DMS53 treated with DMSO at 0.1 percent for 48 hours (cell line): ENCODE results near the gene FAM171A1.
"Not testable (repeated sequence)": the region's sequence is repeated elsewhere in the genome, so short reads cannot be mapped to it uniquely, and the experiment has no call there.

Experiments
- DNase-seq: peaks from one replicate; lab custom pipeline; 2025; ENCODE audit not compliant: unreplicated experiment; lab: John Stamatoyannopoulos, UW

Gene FAM171A1

DNA sequence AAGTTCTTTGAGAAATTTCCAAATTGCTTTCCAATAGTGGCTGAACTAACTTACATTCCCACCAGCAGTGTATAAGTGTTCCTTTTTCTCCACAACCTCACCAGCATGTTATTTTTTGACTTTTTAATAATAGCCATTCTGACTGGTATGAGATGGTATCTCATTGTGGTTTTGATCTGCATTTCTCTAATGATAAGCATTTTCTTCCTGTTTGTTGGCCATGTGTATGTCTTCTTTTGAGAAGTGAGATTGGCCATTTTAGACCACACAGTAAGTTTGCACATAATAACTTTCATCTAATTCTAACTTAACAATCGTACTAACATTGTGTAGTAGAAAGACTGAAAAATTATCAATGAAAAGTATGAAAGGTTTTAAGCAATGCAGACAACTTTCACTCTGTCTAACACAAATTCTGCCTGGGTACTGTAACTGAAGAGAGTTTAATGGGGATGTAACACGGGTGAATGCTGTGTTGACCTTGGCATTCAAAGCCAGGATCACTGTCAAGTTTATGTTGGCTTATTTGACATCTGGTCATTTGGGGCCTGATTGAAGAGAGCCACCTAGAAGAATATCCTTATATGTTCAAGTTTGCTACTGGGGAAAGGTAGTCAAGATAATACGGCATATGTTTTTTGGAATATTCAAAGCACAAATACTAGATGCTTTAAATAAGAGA is 50.4 kb downstream of the FAM171A1 start:
- DNase-seq: no peak

DNA sequence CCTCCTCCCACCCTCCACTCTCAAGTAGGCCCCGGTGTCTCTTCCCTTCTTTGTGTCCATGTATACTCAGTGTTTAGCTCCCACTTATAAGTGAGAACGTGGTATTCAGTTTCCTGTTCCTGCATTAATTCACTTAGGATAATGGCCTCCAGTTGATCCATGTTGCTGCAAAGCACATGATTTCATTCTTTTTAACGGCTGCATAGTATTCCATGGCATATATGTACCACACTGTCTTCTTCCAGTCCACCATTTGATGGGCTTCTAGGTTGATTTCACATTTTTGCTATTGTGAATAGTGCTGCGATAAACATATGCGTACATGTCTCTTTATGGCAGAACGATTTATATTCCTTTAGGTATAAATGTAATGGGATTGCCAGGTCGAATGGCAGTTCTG is 51.0 kb downstream of the FAM171A1 start:
- no peak for DNase-seq

DNA sequence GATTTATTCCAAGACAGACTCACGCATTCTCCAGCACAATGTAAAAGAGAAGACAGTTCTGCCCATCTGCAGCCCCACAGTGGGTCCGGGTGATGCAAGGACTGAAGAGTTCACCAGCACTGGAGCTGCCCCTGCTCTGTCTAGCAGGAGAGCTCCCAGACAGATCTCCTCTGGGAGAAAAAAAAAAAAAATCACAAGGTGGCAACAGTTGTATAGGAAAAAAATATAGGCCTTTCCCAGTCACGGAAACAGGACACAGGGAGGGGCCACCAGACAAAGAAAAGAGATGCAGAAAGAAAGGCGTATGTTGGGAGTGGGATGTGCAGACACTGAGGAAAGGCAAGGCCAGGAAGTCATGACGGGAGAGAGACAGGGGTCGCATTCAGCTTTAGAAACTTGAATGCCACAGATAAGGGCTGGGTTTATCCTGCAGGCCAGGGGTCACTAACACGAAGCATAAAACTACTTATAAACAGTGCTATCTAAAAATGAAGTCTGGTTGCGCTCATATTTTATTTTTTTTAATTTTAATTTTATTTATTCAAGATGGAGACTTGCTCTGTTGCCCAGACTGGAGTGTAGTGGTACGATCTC is 54.1 kb downstream of the FAM171A1 start:
- no peak for DNase-seq

DNA sequence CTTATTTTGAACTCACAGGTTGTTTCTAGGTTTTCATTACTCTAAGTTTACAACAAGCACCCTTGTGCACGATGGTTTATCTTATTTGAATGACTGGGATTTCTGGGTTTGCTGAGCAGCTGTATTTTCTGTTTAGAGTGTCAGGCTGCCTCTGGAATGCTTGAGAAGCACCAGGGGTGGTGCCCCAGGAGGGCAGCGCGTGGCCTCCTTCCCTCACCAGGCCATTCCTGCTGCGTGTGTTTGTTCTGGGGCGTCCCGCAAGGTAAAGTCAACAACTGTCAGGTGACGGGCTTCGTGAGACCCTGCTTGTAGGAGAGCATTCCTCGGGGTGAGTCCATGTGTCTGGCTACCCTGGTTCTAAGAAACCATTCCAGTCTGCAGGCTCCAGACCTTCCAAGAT is 54.9 kb downstream of the FAM171A1 start:
- no peak for DNase-seq

DNA sequence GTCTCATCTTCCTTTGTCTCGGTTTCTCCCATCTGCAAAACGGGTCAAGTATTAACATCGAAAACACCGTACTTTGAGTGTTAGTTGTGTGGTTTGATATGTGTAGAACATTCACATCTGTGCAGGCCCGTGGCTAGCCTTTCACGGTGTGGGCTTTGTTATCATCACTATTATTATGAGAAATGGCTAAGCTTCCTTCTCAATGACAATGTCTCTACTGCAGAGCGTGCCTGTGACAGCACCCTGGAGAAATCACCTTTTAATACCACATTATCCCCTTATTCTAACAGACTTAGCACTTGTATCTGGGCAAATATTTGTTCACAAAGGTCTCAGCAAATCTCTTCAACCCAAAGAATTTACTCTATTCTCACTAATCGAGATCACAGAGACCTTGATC is 55.8 kb downstream of the FAM171A1 start:
- no peak for DNase-seq

DNA sequence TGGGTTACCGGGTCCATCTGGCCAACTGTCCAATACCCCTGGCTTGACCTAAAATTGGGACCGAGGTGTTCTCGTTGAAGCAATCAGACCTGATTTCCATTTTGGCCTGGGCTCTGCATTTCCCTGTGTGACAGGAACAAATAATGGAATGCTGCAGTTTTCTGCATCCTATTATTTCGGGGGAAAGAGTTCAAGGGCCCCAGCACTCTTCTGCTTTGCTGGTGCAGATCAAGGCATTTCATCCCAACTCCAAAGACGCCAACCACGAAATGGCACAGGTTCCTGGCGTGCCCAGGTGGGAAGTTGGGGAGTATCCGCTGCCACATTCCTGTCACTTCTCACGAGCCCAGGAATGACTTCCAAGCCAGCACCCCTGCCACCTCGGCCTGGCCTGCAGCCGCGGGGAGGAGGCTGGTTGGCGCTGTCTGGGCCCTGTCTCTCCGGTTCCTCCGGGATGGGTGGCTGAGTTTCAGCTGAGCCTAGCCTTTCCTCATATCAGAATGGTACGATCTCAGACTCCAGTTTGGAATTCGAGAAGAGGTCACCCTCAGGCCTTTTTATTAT is 56.5 kb downstream of the FAM171A1 start:
- no peak for DNase-seq

DNA sequence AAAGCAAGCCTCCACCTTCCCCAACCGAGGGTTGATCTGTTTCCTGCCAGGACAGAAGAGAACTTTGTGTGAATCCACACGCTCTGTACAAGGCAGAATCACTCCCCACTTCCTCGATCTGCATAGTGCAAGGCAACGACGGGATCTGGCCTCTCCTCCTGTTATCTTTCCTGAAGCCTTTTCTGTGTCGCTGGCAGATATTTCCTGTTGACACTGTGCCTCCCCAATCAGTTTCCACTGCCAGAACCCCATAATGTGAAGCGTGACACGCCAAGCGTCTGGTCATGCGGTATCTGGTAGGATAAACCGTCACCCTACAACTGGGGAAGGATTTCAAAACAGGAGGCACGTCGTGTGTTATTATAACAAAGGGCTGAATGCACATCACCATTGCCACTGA is 57.2 kb downstream of the FAM171A1 start:
- no peak for DNase-seq

DNA sequence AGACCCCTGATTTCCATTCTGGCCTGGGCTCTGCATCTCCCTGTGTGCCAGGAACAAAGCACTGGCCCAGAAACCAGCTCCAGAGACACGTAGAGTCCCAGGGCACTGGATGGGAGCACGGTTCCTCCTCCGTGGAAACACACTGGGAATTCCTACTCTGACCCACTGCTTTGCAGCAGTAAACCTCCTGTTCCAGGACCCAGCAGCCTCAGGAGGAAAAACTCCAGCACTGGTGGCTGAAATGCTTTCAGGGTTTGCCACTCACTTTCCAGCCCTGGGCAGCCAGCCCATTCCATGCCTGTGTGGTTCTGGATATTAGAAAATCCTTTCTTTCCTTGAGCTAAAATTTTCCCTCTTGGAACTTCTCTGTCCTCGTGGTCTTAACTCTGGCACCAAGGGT is 58.0 kb downstream of the FAM171A1 start:
- DNase-seq: no peak

DNA sequence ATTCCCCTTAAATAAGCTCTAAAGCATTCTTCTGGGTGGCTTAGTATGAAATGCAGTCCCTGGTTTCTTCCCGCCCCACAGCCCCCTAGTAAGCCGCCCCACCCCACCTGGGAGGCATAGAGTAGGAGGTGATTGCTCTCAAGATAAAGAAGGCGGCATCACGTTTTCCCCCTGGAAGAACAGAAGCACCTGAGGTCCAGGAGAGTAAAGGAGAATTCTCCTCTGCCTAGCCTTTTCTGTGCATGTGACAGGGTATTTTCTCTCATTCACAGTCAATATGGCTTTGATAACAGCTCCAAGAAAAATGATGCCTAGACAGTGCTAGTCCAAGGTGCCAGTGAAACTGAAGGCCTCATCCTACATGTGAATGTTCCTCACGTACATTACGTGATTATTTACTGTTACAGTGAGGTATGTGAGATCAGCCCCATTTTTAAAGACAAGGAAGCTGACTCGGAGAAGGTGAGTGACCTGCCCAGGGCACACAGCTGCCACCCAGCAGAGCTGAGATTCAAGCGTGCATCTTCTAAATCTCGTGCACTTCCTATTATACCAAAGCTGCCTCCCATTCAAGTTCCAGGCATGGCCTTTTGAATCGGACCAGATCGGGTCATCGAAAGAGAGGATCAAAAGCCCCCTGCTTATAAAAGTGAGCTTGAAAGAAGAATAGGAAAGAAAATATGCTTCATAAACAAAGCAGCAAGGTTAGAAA is 59.4 kb downstream of the FAM171A1 start:
- DNase-seq: no peak

DNA sequence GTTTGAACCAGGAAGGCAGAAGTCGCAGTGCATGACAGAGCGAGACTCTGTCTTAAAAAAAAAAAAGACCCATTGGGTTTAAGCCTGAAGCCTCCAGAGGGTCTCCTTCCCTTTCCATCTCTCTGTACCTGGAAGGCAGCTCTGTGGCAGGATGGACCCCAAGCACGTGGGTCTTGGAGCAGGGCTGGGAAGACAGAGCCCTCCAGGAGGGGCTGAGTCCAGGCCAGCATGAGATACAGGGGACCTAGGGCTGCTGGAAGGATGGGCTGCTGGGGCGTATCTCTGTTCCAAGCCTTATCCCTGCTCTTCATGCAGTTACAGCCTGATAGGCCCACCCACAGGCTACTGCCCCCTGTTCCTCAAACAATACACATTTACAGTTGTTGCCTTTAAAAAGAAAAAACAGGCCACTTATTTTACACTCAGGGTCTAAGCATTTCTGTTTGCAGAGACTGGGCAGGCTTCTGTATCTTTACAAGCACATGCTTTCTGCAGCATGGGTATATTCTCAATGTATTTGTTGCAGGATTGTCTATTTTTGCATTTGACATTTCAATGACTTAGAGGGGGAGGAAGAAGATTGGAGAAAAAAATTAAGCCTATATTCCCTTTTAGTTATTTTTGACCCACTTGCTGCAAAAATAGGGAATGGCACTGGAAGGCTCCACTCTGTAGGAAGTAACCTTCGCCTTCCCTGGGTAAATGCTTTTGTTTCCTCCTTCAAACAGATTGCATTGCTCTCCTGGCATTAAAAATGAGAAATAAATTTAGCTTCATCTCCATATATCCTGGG is 60.1 kb downstream of the FAM171A1 start:
- no peak for DNase-seq

DNA sequence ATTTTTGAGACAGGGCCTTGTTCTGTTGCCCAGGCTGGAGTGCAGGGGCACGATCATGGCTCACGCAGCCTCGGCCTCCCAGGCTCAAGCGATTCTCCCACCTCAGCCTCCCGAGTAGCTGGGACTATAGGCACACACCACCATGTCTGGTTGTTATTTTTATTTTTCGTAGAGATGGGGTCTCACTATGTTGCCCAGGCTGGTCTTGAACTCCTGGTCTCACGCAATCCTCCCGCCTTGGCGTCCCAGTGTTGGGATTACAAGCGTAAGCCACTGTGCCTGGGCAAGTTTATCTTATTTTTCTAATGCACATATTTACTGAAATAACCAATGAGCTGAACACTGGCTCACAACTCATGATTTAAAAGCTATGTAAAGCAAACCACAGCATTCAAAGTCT is 61.9 kb downstream of the FAM171A1 start:
- DNase-seq: no peak

DNA sequence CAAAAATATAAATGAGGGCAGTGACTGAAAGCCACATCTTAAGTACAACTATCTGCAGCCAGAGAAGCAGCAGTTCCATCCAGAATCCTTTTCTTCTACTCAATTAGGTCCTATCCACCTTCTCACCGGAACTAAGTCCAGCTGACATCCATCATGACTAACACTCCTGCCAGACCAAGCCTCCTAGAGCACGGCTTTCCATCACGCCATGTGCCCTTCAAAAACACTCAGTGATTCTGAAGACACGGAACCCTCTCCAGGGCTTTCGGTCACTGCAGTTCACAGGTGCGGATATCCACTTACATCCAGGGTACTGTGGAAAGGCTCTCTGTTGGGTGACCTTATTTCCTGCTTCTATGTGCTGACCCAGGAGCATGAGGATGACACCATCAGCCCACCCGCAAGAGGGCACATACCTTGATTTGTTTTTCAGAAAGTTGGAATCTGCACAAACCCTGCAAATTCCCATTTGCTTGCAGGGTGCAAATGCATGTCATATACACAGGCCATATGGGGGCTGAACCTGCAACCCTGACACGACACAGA is 64.3 kb downstream of the FAM171A1 start:
- no peak for DNase-seq

DNA sequence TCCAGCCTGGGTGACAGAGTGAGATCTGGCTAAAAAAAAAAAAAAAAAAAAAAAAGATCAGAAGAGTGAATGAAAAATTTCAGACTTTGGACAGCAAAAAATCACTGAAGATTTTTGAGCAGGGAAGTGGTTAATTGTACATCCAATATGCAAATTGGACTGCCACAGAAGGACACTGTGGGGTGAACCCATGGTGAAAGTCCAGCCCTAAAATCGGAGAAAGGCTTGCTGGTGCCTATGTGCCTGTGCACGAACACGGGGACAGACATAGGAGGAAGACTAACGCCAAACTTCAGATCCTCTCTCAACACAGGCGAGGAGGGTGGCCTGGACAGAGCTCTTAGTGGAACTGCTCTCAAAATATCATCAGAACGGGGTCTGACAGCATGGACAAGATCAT is 65.5 kb downstream of the FAM171A1 start:
- DNase-seq: no peak

DNA sequence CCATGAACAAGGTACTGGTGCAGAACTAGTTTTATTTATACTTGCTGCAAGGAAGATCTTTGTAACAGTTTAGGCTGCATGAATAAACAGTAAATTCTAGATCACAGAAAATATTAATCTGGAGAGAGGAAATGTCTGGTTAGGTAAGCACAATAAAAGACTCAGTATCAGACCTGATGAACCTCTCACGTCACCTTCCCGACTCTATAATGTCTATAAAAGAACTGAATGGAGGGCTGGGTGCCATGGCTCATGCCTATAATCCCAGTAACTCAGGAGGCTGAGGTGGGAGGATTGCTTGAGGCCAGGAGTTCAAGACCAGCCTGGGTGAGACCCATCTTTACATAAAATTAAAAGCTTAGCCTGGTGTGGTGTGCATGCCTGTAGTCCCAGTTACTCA is 65.9 kb downstream of the FAM171A1 start:
- no peak for DNase-seq

DNA sequence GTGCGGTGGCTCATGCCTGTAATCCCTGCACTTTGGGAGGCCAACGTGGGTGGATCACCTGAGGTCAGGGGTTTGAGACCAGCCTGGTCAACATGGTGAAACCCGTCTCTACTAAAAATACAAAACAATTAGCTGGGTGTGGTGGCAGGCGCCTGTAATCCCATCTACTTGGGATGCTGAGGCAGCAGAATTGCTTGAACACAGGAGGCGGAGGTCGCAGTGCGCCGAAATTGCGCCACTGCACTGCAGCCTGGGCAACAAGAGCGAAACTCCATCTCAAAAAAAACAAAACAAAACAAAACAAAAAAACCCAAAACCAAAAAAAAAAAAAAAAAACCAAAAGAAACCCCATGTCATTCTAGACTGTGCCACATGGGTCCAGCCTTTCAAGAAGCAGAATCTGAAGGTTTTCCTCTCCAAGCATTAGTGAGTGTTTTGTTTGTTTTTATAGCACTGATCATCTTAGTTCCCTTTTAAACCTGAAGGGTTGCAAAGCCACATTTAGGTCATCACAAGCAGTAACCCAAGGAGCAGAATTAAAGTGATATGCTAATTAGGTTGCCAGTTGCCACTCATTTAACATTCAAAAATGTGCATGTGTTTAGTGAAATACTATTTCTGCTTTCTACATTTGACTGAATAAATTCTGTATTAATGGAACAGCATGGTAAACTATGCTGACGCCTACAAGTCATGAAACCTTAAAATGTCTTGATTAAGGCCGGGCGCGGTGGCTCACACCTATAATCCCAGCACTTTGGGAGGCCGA is 68.7 kb downstream of the FAM171A1 start:
- DNase-seq: not testable (repeated sequence)

DNA sequence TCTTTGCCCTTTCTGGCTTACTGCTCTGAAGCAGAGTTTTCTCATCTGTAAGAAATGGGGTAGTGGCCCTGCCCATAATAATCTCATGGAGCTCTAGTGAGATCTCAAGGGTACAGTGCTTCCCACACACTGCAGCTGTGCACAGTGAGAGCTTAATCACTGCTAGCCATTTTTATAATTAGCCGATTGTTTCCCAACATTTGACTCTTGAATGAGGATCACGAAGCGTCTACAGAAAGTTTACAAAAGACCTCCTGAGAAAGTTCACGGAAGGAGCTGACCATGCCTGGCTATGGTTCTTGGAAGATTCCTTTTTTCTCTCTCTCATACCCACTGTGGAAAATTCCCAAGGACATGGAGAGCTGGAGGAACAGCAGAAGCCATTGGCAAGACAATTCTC is 70.4 kb downstream of the FAM171A1 start:
- DNase-seq: no peak

DNA sequence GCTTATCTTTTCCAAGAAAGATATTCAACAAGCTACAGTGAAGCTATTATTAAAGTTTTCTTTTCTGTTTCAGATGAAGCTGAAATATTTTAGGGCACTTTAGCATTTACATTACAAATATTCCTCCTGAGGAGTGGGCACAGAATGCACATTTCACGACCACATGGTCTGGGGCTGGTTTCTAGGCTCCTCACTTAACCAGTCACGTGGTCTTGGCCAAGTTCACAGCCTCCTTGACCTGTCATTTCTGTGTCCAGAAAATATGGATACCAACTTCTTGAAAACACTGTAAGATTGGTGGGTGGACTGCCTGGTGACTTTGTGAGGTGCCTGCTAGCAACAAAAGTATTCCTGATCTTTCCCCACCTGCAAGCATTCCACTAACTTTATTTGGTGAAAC is 70.9 kb downstream of the FAM171A1 start:
- DNase-seq: no peak

DNA sequence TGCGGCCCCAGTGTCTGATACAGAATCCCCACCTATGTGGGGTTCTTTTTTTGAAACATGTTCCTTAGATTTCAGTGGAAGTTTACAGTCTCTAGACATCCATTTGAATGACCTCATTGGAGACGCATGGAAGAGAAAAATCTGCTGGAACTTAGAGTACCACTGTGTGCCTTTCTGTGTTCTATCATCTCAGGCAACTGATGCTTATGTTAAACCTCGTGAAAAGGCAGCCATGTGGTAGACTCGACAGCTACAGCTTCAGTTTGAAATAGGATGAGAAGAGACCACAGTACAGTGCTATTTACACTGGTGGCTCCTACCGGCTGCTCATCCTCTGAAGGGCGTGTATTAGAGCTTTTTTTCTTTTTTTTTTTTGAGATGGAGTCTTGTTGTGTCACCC is 74.4 kb downstream of the FAM171A1 start:
- no peak for DNase-seq

DNA sequence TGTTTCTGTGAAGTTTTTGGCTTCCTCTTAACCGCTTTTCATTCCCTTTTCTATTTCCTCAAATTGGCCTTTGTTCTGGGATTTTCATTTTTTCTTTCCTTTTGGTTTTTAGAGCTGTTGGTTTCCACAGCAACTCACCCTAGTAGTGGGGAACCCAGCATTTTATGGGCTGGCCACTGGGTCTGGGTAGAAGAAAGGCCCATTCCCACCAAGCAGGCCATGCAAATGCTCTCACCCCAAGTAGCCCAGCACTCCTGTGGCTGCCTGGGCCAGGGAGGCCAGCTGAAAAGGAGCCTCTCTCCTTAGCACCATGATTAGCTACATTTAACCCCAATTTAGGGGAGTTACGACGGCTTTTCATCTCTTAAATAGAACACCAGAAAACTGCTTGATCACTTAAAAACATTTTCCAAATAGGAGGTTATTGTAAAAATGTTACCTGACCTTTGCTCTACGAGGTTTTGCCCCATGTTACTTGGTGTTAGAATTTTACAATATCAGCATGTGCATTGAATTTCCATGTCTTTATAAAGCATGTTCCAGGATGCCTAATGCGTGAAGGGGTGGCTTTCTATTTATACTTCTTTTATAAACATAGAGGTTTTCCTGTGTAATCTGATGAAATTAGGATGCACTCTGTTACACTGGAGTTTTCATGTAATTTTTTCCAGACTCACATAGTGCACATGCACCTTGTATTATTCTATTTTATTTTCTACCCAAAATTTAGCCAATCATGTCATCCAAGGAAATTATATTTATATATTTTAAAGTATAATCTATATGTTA is 75.4 kb downstream of the FAM171A1 start:
- DNase-seq: no peak
